HG02973 (cell line): Measurements from ENCODE around the gene CHIC2.
"Not testable (repeated sequence)": the region's sequence is repeated elsewhere in the genome, so short reads cannot be mapped to it uniquely, and the experiment has no call there.

Source experiments
- ATAC-seq: cut with Tn5 transposase; IDR thresholded peaks from one replicate; pipeline ENCODE4 v1.9.1; 2021; ENCODE audit warnings: moderate library complexity; ENCODE audit not compliant: unreplicated experiment

The CHIC2 gene

GRCh38 chr4:54061873-54062272 is 2.5 kb downstream of the CHIC2 start:
- no peak for ATAC-seq

GRCh38 chr4:54061067-54061466 is 3.3 kb downstream of the CHIC2 start:
- ATAC-seq: no peak

- no peak for ATAC-seq
Measured at GRCh38 chr4:54060116-54060515, 4.3 kb downstream of the CHIC2 start.

- ATAC-seq: no peak
Measured at GRCh38 chr4:54058171-54058570, 6.2 kb downstream of the CHIC2 start.

- no peak for ATAC-seq
Measured at GRCh38 chr4:54056360-54056759, 8.0 kb downstream of the CHIC2 start.

GRCh38 chr4:54055494-54055893 is 8.9 kb downstream of the CHIC2 start:
- no peak for ATAC-seq

- no peak for ATAC-seq
Measured at GRCh38 chr4:54054501-54054900, 9.9 kb downstream of the CHIC2 start.

GRCh38 chr4:54053322-54053721 is 11.1 kb downstream of the CHIC2 start:
- ATAC-seq: not testable (repeated sequence)

GRCh38 chr4:54050214-54050904 is 14.0 kb downstream of the CHIC2 start:
- ATAC-seq: no peak

GRCh38 chr4:54043630-54044029 is 20.8 kb downstream of the CHIC2 start:
- not testable (repeated sequence) for ATAC-seq

GRCh38 chr4:54041933-54042332 is 22.5 kb downstream of the CHIC2 start:
- no peak for ATAC-seq

- ATAC-seq: no peak
Measured at GRCh38 chr4:54041100-54041499, 23.3 kb downstream of the CHIC2 start.

GRCh38 chr4:54038056-54038455 is 26.3 kb downstream of the CHIC2 start:
- no peak for ATAC-seq

- no peak for ATAC-seq
Measured at GRCh38 chr4:54036184-54036583, 28.2 kb downstream of the CHIC2 start.

GRCh38 chr4:54032558-54033135 is 31.8 kb downstream of the CHIC2 start:
- no peak for ATAC-seq

GRCh38 chr4:54027311-54027710 is 37.1 kb downstream of the CHIC2 start:
- ATAC-seq: no peak

- no peak for ATAC-seq
Measured at GRCh38 chr4:54025582-54025981, 38.8 kb downstream of the CHIC2 start.

GRCh38 chr4:54023019-54023418 is 41.4 kb downstream of the CHIC2 start:
- ATAC-seq: not testable (repeated sequence)

- no peak for ATAC-seq
Measured at GRCh38 chr4:54017974-54018373, 46.4 kb downstream of the CHIC2 start.

- ATAC-seq: no peak
Measured at GRCh38 chr4:54017308-54017707, 47.1 kb downstream of the CHIC2 start.

GRCh38 chr4:54016504-54016903 is 47.9 kb downstream of the CHIC2 start:
- no peak for ATAC-seq

GRCh38 chr4:54015423-54016030 is 48.9 kb downstream of the CHIC2 start:
- ATAC-seq: no peak
